Testis (tissue), 3 donors: ENCODE data around the gene PLEKHS1. TPM values are rescaled to one million over a fixed set of nuclear protein-coding genes. Genes with fewer than 3 reads are reported as not detected.

ENCODE experiments used
- DNase-seq: peaks from one replicate; pipeline ENCODE4 v3.0.0-alpha.2; 2019
- H3K27ac ChIP-seq, 2 donors: fragments of 200-600 bp; sonication (generic); one replicate each; pipeline ENCODE4 v1.5.1; 2019
- H3K27me3 ChIP-seq: fragments of 200-600 bp; sonication (generic); one replicate; pipeline ENCODE4 v1.5.1; 2019
- H3K36me3 ChIP-seq: fragments of 200-600 bp; sonication (generic); one replicate; pipeline ENCODE4 v1.5.1; 2017; ENCODE audit warnings: low read depth; ENCODE audit errors: missing control alignments
- H3K4me1 ChIP-seq: fragments of 200-600 bp; sonication (generic); one replicate; pipeline ENCODE4 v1.5.1; 2019
- H3K4me3 ChIP-seq, 2 donors: fragments of 200-600 bp; sonication (generic); one replicate each; pipeline ENCODE4 v1.5.1; 2017 to 2019
- H3K9me3 ChIP-seq: fragments of 200-600 bp; sonication (generic); one replicate; pipeline ENCODE4 v1.5.1; 2017
- CTCF ChIP-seq, 3 experiments: fragments of 450-650 bp in 2 of 3; fragments of 200-600 bp in 1 of 3; sonication (generic) in 1 of 3; IDR thresholded peaks; one replicate each; pipeline ENCODE4 v1.5.1; 2016 to 2019; ENCODE audit warnings: antibody characterized with exemption in 3 of 3, mild to moderate bottlenecking in 2 of 3, moderate library complexity in 1 of 3
- POLR2A ChIP-seq: fragments of 450-650 bp; IDR thresholded peaks from one replicate; pipeline ENCODE4 v1.6.1; 2017; ENCODE audit warnings: antibody characterized with exemption, mild to moderate bottlenecking, moderate library complexity
- WGBS, 2 donors: methylation state at CpG; one replicate each; pipeline ENCODE4 v1.1.5; 2018; 5-methylcytosine and 5-hydroxymethylcytosine counted together
- intact Hi-C: fragments of 100-400 bp; cut with DNase I; formaldehyde crosslinking; loops from one replicate; pipeline ENCODE4 v1.15.1; 2023; ENCODE audit warnings: low total_unique reads
- polyA plus RNA-seq: library from polyadenylated mRNA; stranded (reverse); fragments of 350-450 nt; fragmentation: Illumina TruSeq; extraction: RNeasy Lipid Tissue Mini Kit (QIAGEN cat#74804); gene quantifications from one replicate; pipeline ENCODE4 v1.2.3, GENCODE V29; 2014; ENCODE audit warnings: low read depth, low replicate concordance; ENCODE audit not compliant: insufficient read depth
- total RNA-seq, 2 donors: library from RNA; depleted of rRNA; stranded (reverse); fragments of >200 nt; gene quantifications; one replicate each; pipeline ENCODE4 v1.2.3, GENCODE V29; 2016

Gene PLEKHS1
- total and polyA plus RNA-seq, 3 donors from 2014 or later = 0.31 to 2.2 (median 1.1) TPM

- no peak for TF ChIP-seq CTCF (IDR thresholded peaks at IDR 0.05)
- no peak for TF ChIP-seq POLR2A
- Histone ChIP-seq H3K27me3 (no peaks in the 10 kb centered on the region), H3K27ac (no peak overlapping the region), H3K4me3 (no peak overlapping the region), H3K9me3 (no peaks in the 10 kb centered on the region), H3K36me3 (no peaks in the 10 kb centered on the region), H3K4me1 (no peaks in the 10 kb centered on the region)
- no peak for DNase-seq
- intact Hi-C loops = no loop called here
- 28 to 36% methylated on average over 1 of the region's 1 CpG for WGBS, 2 donors
Measured at GRCh38 chr10:113736576-113736975, 14.9 kb upstream of the PLEKHS1 start.

GRCh38 chr10:113739031-113739430, 12.5 kb upstream of the PLEKHS1 start:
- no peaks in the 10 kb centered on the region for H3K9me3 ChIP-seq
- DNase-seq = no peak
- no peak for TF ChIP-seq POLR2A
- no peak for TF ChIP-seq CTCF (IDR thresholded peaks at IDR 0.05)
- H3K36me3 ChIP-seq = no peaks in the 10 kb centered on the region
- WGBS, 2 donors = 58 to 69% methylated on average over 4 of the region's 4 CpGs
- H3K27me3 ChIP-seq = no peaks in the 10 kb centered on the region
- no peak overlapping the region for H3K4me3 ChIP-seq
- no peak overlapping the region for H3K27ac ChIP-seq
- no peaks in the 10 kb centered on the region for H3K4me1 ChIP-seq
- intact Hi-C loops = no loop called here

- intact Hi-C loops = no loop called here
- DNase-seq = no peak
- 53 to 67% methylated on average over 3 of the region's 3 CpGs for WGBS, 2 donors
- H3K27me3 ChIP-seq = no peaks in the 10 kb centered on the region
- H3K4me1 ChIP-seq = no peaks in the 10 kb centered on the region
- no peaks in the 10 kb centered on the region for H3K36me3 ChIP-seq
- H3K27ac ChIP-seq = no peak overlapping the region
- TF ChIP-seq CTCF (IDR thresholded peaks at IDR 0.05) (no peak), POLR2A (no peak)
- H3K4me3 ChIP-seq = no peak overlapping the region
- H3K9me3 ChIP-seq = no peaks in the 10 kb centered on the region
Measured at GRCh38 chr10:113739577-113739976, 11.9 kb upstream of the PLEKHS1 start.

GRCh38 chr10:113740850-113741249, 10.6 kb upstream of the PLEKHS1 start:
- H3K9me3 ChIP-seq = no peaks in the 10 kb centered on the region
- no peak overlapping the region for H3K27ac ChIP-seq
- DNase-seq = no peak
- H3K4me1 ChIP-seq = no peaks in the 10 kb centered on the region
- H3K4me3 ChIP-seq = no peak overlapping the region
- 80 to 94% methylated on average over 3 of the region's 3 CpGs for WGBS, 2 donors
- no peaks in the 10 kb centered on the region for H3K27me3 ChIP-seq
- H3K36me3 ChIP-seq = no peaks in the 10 kb centered on the region
- intact Hi-C loops = no loop called here
- TF ChIP-seq POLR2A (no peak), CTCF (IDR thresholded peaks at IDR 0.05) (no peak)

GRCh38 chr10:113742466-113742865, 9.0 kb upstream of the PLEKHS1 start:
- no peaks in the 10 kb centered on the region for H3K27me3 ChIP-seq
- no peaks in the 10 kb centered on the region for H3K9me3 ChIP-seq
- no peaks in the 10 kb centered on the region for H3K36me3 ChIP-seq
- no peak for TF ChIP-seq POLR2A
- no peak for TF ChIP-seq CTCF (IDR thresholded peaks at IDR 0.05)
- no peak overlapping the region for H3K27ac ChIP-seq
- H3K4me1 ChIP-seq = no peaks in the 10 kb centered on the region
- intact Hi-C loops = no loop called here
- WGBS, 2 donors = 82 to 84% methylated on average over 2 of the region's 2 CpGs
- no peak for DNase-seq
- H3K4me3 ChIP-seq = no peak overlapping the region
